ENCODE data around the gene PIM3. TPM values are rescaled to one million over a fixed set of nuclear protein-coding genes. Genes with fewer than 3 reads are reported as not detected.

The PIM3 gene
- total RNA-seq, 6 experiments from 2014 or later, result 14.8 to 18.8 (median 17.4) TPM

- TF ChIP-seq CTCF (IDR thresholded peaks at IDR 0.05), result no peak
- Mint-ChIP-seq H3K9me3 (no peaks in the 10 kb centered on the region), H3K4me3 (no peak overlapping the region), H3K27me3 (ENCODE audit: insufficient read depth) (peaks cover 2% of the 10 kb centered on the region; the same call in 1 of the 2 replicates), H3K36me3 (ENCODE audit: low read depth) (peaks cover 5% of the 10 kb centered on the region; the same call in 1 of the 2 replicates), H3K4me1 (ENCODE audit: low read depth) (peaks cover 10% of the 10 kb centered on the region; the same call in 1 of the 2 replicates), H3K27ac (no peak overlapping the region)
- no peak for DNase-seq
Measured at GRCh38 chr22:49921508-49922278, 38.9 kb upstream of the PIM3 start.

- H3K4me3 Mint-ChIP-seq, result no peak overlapping the region
- H3K4me1 Mint-ChIP-seq (ENCODE audit: low read depth), result peaks cover 10% of the 10 kb centered on the region; the same call in 1 of the 2 replicates
- no peak for DNase-seq
- peaks cover 5% of the 10 kb centered on the region; the same call in 1 of the 2 replicates for H3K36me3 Mint-ChIP-seq (ENCODE audit: low read depth)
- peaks cover 2% of the 10 kb centered on the region; the same call in 1 of the 2 replicates for H3K27me3 Mint-ChIP-seq (ENCODE audit: insufficient read depth)
- TF ChIP-seq CTCF (IDR thresholded peaks at IDR 0.05), result no peak
- H3K9me3 Mint-ChIP-seq, result no peaks in the 10 kb centered on the region
- H3K27ac Mint-ChIP-seq, result no peak overlapping the region
Measured at GRCh38 chr22:49922484-49922883, 38.1 kb upstream of the PIM3 start.

- Mint-ChIP-seq H3K4me1 (ENCODE audit: low read depth) (peaks cover 10% of the 10 kb centered on the region; the same call in 1 of the 2 replicates), H3K9me3 (no peaks in the 10 kb centered on the region), H3K36me3 (ENCODE audit: low read depth) (peaks cover 5% of the 10 kb centered on the region; the same call in 1 of the 2 replicates), H3K27ac (no peak overlapping the region), H3K27me3 (ENCODE audit: insufficient read depth) (peaks cover 2% of the 10 kb centered on the region; the same call in 1 of the 2 replicates), H3K4me3 (no peak overlapping the region)
- DNase-seq, result no peak
- TF ChIP-seq CTCF (IDR thresholded peaks at IDR 0.05), result no peak
Measured at GRCh38 chr22:49922926-49923325, 37.6 kb upstream of the PIM3 start.

GRCh38 chr22:49923445-49923844, 37.1 kb upstream of the PIM3 start:
- no peak overlapping the region for H3K27ac Mint-ChIP-seq
- peaks cover 5% of the 10 kb centered on the region; the same call in 1 of the 2 replicates for H3K36me3 Mint-ChIP-seq (ENCODE audit: low read depth)
- peak; percentile 65 for TF ChIP-seq CTCF (IDR thresholded peaks at IDR 0.05)
- H3K4me3 Mint-ChIP-seq, result no peak overlapping the region
- H3K27me3 Mint-ChIP-seq (ENCODE audit: insufficient read depth), result peaks cover 2% of the 10 kb centered on the region; the same call in 1 of the 2 replicates
- H3K9me3 Mint-ChIP-seq, result no peaks in the 10 kb centered on the region
- peaks cover 10% of the 10 kb centered on the region; the same call in 1 of the 2 replicates for H3K4me1 Mint-ChIP-seq (ENCODE audit: low read depth)
- no peak for DNase-seq

- Mint-ChIP-seq H3K27me3 (ENCODE audit: insufficient read depth) (peaks cover 2% of the 10 kb centered on the region; the same call in 1 of the 2 replicates), H3K27ac (no peak overlapping the region), H3K9me3 (no peaks in the 10 kb centered on the region), H3K4me1 (ENCODE audit: low read depth) (peaks cover 10% of the 10 kb centered on the region; the same call in 1 of the 2 replicates), H3K36me3 (ENCODE audit: low read depth) (peaks cover 5% of the 10 kb centered on the region; the same call in 1 of the 2 replicates), H3K4me3 (no peak overlapping the region)
- TF ChIP-seq CTCF (IDR thresholded peaks at IDR 0.05), result no peak
- no peak for DNase-seq
Measured at GRCh38 chr22:49924113-49924833, 36.3 kb upstream of the PIM3 start.

Measured in HFFc6 (cell line).